ENCODE measurements around the gene SLC23A1. TPM values are rescaled to one million over a fixed set of nuclear protein-coding genes. Genes with fewer than 3 reads are reported as not detected.

The SLC23A1 gene
- total RNA-seq, 2 donors from 2014 or later: 5.0 to 7.0 TPM

- Histone ChIP-seq H3K9ac (ENCODE audit: low read depth in 2 of 2, low read length in 2 of 2) (peak overlapping the region; percentile 4 to 12), H3K36me3 (no peaks in the 10 kb centered on the region), H3K4me3 (peak overlapping the region; percentile 11), H3K27me3 (no peaks in the 10 kb centered on the region), H3K4me1 (peaks cover 16% of the 10 kb centered on the region), H3K27ac (peak overlapping the region; percentile 46), H3K9me3 (no peaks in the 10 kb centered on the region)
- intact Hi-C loops (cut with DNase I): no loop called here
- DNase-seq: no peak
- TF ChIP-seq CTCF (IDR thresholded peaks at IDR 0.05): no peak
These were observed 1.5 kb upstream of the SLC23A1 start for GRCh38 chr5:139384591-139385051.

GRCh38 chr5:139383993-139384590 lies 995 bp upstream of the SLC23A1 start:
- no peak for DNase-seq
- Histone ChIP-seq H3K4me1 (peaks cover 16% of the 10 kb centered on the region), H3K4me3 (no peak overlapping the region)

GRCh38 chr5:139382807-139383206 lies 290 bp downstream of the SLC23A1 start:
- no peaks in the 10 kb centered on the region for H3K36me3 ChIP-seq
- no peaks in the 10 kb centered on the region for H3K27me3 ChIP-seq
- H3K4me3 ChIP-seq: no peak overlapping the region
- H3K4me1 ChIP-seq: peaks cover 13% of the 10 kb centered on the region
- no peak for DNase-seq
- intact Hi-C loops (cut with DNase I): no loop called here
- H3K27ac ChIP-seq: no peak overlapping the region
- no peaks in the 10 kb centered on the region for H3K9me3 ChIP-seq
- no peak for TF ChIP-seq CTCF (IDR thresholded peaks at IDR 0.05)
- peak overlapping the region in 1 of 2 donors; percentile 40 for H3K9ac ChIP-seq (ENCODE audit: low read depth in 2 of 2, low read length in 2 of 2)

More at GRCh38 chr5:139383993-139384590, 995 bp upstream of the SLC23A1 start:
- H3K36me3 ChIP-seq: no peaks in the 10 kb centered on the region
- peak overlapping the region; percentile 8 to 63 for H3K9ac ChIP-seq (ENCODE audit: low read depth in 2 of 2, low read length in 2 of 2)
- no peaks in the 10 kb centered on the region for H3K27me3 ChIP-seq
- H3K27ac ChIP-seq: no peak overlapping the region
- intact Hi-C loops (cut with DNase I): no loop called here
- no peak for TF ChIP-seq CTCF (IDR thresholded peaks at IDR 0.05)
- H3K9me3 ChIP-seq: no peaks in the 10 kb centered on the region

- no peaks in the 10 kb centered on the region for H3K27me3 ChIP-seq
- no peak overlapping the region for H3K27ac ChIP-seq
- no peak for TF ChIP-seq CTCF (IDR thresholded peaks at IDR 0.05)
- H3K36me3 ChIP-seq: no peaks in the 10 kb centered on the region
- intact Hi-C loops (cut with DNase I): no loop called here
- no peak overlapping the region for H3K4me3 ChIP-seq
- no peak for DNase-seq
- H3K9me3 ChIP-seq: no peaks in the 10 kb centered on the region
- peak overlapping the region in 1 of 2 donors; percentile 40 for H3K9ac ChIP-seq (ENCODE audit: low read depth in 2 of 2, low read length in 2 of 2)
- peaks cover 9% of the 10 kb centered on the region for H3K4me1 ChIP-seq
These were observed 998 bp downstream of the SLC23A1 start for GRCh38 chr5:139381837-139382761.

- H3K36me3 ChIP-seq: no peaks in the 10 kb centered on the region
- H3K27me3 ChIP-seq: no peaks in the 10 kb centered on the region
- no peaks in the 10 kb centered on the region for H3K9me3 ChIP-seq
- no peak for DNase-seq
- H3K4me1 ChIP-seq: peaks cover 7% of the 10 kb centered on the region
- H3K9ac ChIP-seq (ENCODE audit: low read depth in 2 of 2, low read length in 2 of 2): no peak overlapping the region
- H3K27ac ChIP-seq: no peak overlapping the region
- H3K4me3 ChIP-seq: no peak overlapping the region
- no peak for TF ChIP-seq CTCF (IDR thresholded peaks at IDR 0.05)
- intact Hi-C loops (cut with DNase I): no loop called here
These were observed 3.3 kb downstream of the SLC23A1 start for GRCh38 chr5:139379626-139380449.
